Naive thymus-derived CD8-positive, alpha-beta T cell (primary cell): Measurements from ENCODE around the gene BSDC1. TPM values are rescaled to one million over a fixed set of nuclear protein-coding genes. Genes with fewer than 3 reads are reported as not detected.
"Not testable (repeated sequence)": the region's sequence is repeated elsewhere in the genome, so short reads cannot be mapped to it uniquely, and the experiment has no call there.

Source experiments
- ATAC-seq, 2 donors: fragments of 150-1000 bp; cut with Tn5 transposase in 1 of 2; sonication (Bioruptor Pico), chemical (Tn5 transposase) in 1 of 2; 1 replicate in 1 of 2; 2 replicates in 1 of 2; pipeline ENCODE4 v1.10.0; 2021; ENCODE audit warnings: mild to moderate bottlenecking in 2 of 2, moderate library complexity in 2 of 2
- POLR2A ChIA-PET: fragments of 350-600 bp; sonication (Branson Sonifier 250); formaldehyde crosslinking; loops from one replicate; lab custom pipeline; 2021; ENCODE audit warnings: antibody characterized with exemption; lab: Charles Lee
- DNase-seq, 10 donors: peaks; one replicate each; pipeline versions ENCODE4 v3.0.0 to v3.0.0-alpha.2; 2020 to 2022
- H3K27ac Mint-ChIP-seq, 10 donors: one replicate each; pipeline ENCODE4 v1.8.0; 2020 to 2022; ENCODE audit warnings: mild to moderate bottlenecking in 10 of 10, mixed read lengths in 10 of 10, moderate library complexity in 4 of 10, inconsistent platforms in 1 of 10
- H3K27me3 Mint-ChIP-seq, 5 donors: one replicate each; pipeline ENCODE4 v1.8.0; 2021 to 2022; ENCODE audit warnings: mixed read lengths in 5 of 5
- H3K36me3 Mint-ChIP-seq, 3 donors: one replicate each; pipeline ENCODE4 v1.8.0; 2020 to 2022; ENCODE audit warnings: mixed read lengths in 3 of 3, mild to moderate bottlenecking in 2 of 3, inconsistent platforms in 1 of 3
- H3K4me1 Mint-ChIP-seq, 4 donors: one replicate each; pipeline ENCODE4 v1.8.0; 2021 to 2022; ENCODE audit warnings: mixed read lengths in 4 of 4
- H3K4me3 Mint-ChIP-seq, 10 donors: one replicate each; pipeline ENCODE4 v1.8.0; 2020 to 2022; ENCODE audit warnings: mild to moderate bottlenecking in 10 of 10, mixed read lengths in 10 of 10, moderate library complexity in 6 of 10, inconsistent platforms in 1 of 10
- H3K9me3 Mint-ChIP-seq, 9 donors: one replicate each; pipeline ENCODE4 v1.8.0; 2020 to 2022; ENCODE audit warnings: mixed read lengths in 9 of 9, mild to moderate bottlenecking in 3 of 9, inconsistent platforms in 1 of 9, moderate library complexity in 1 of 9
- polyA plus RNA-seq, 3 donors: library from polyadenylated mRNA; unstranded; fragments of 300-500 nt; fragmentation: Illumina TruSeq; gene quantifications; one replicate each; pipeline ENCODE4 v1.2.3, GENCODE V29; 2021
- total RNA-seq, 8 experiments: library from RNA in 2 of 8; stranded (reverse) in 2 of 8; gene quantifications; one replicate each; pipeline ENCODE4 v1.2.3 and lab custom pipeline; 2021 to 2026

BSDC1 gene
- total and polyA plus RNA-seq, 5 experiments from 2014 or later = 29.5 to 113 (median 39.6) TPM

GRCh38 chr1:32365445-32365844 lies 28.8 kb downstream of the BSDC1 start:
- POLR2A ChIA-PET = interaction anchor here (1.2 to 1.9 kb wide), 3 partner anchors 14 to 29 kb away, joined by 3 to 9 read pairs (median 4); partner anchors contain the start of gene BSDC1
- peaks cover 0 to 35% (median 6%) of the 10 kb centered on the region in 3 donors for H3K36me3 Mint-ChIP-seq
- peaks cover 0 to 3% (median 0%) of the 10 kb centered on the region in 5 donors for H3K27me3 Mint-ChIP-seq
- DNase-seq (no peak), ATAC-seq (no peak)
- peak overlapping the region in 2 of 10 donors; percentile 19 to 62 for H3K27ac Mint-ChIP-seq
- H3K4me3 Mint-ChIP-seq = no peak overlapping the region
- no peaks in the 10 kb centered on the region for H3K9me3 Mint-ChIP-seq
- peaks cover 9 to 23% (median 13%) of the 10 kb centered on the region in 4 donors for H3K4me1 Mint-ChIP-seq

GRCh38 chr1:32364836-32365235 lies 29.4 kb downstream of the BSDC1 start:
- DNase-seq (no peak), ATAC-seq (no peak)
- Mint-ChIP-seq H3K4me3 (no peak overlapping the region), H3K9me3 (no peaks in the 10 kb centered on the region), H3K27me3 (peaks cover 0 to 3% (median 0%) of the 10 kb centered on the region in 5 donors), H3K36me3 (peaks cover 0 to 33% (median 6%) of the 10 kb centered on the region in 3 donors), H3K4me1 (peaks cover 10 to 29% (median 18%) of the 10 kb centered on the region in 4 donors), H3K27ac (no peak overlapping the region)
- POLR2A ChIA-PET = interaction anchor here (1.2 to 1.9 kb wide), 2 partner anchors 20 to 29 kb away, joined by 4 to 9 read pairs; partner anchors contain the start of gene BSDC1

GRCh38 chr1:32363713-32364112 lies 30.5 kb downstream of the BSDC1 start:
- peaks cover 0 to 3% (median 0%) of the 10 kb centered on the region in 5 donors for H3K27me3 Mint-ChIP-seq
- ATAC-seq = no peak
- H3K9me3 Mint-ChIP-seq = no peaks in the 10 kb centered on the region
- peaks cover 0 to 25% (median 2%) of the 10 kb centered on the region in 3 donors for H3K36me3 Mint-ChIP-seq
- peak overlapping the region in 1 of 10 donors; percentile 4 for H3K4me3 Mint-ChIP-seq
- H3K27ac Mint-ChIP-seq = peak overlapping the region in 2 of 10 donors; percentile 20 to 34
- POLR2A ChIA-PET = interaction anchor here (0.5 to 2.6 kb wide), 3 partner anchors 13 to 601 kb away, joined by 3 to 11 read pairs (median 3); partner anchors contain the start of gene MARCKSL1
- no peak for DNase-seq
- peaks cover 16 to 32% (median 24%) of the 10 kb centered on the region in 4 donors for H3K4me1 Mint-ChIP-seq

GRCh38 chr1:32362474-32363313 lies 31.5 kb downstream of the BSDC1 start, which contains the start of the genes FAM229A and TSSK3:
Gene FAM229A, minus strand, starts transcription at chr1:32362485. Its CDS starts 394 bp downstream, at chr1:32362091.
Gene TSSK3, plus strand, starts transcription at chr1:32362539. Its CDS starts 163 bp downstream, at chr1:32362702.
- POLR2A ChIA-PET = interaction anchor here (0.9 to 2.6 kb wide), 3 partner anchors 11 to 27 kb away, joined by 3 to 11 read pairs (median 6); partner anchors contain the start of gene MARCKSL1
- ATAC-seq = no peak
- no peak for DNase-seq
- Mint-ChIP-seq H3K27me3 (peaks cover 0 to 3% (median 0%) of the 10 kb centered on the region in 5 donors), H3K27ac (peak within 1 kb of the TSS in 8 of 10 donors; percentile 1 to 57 (median 32)), H3K4me3 (peak within 1 kb of the TSS; percentile 16 to 83 (median 62)), H3K36me3 (peaks cover 0 to 17% (median 2%) of the 10 kb centered on the region in 3 donors), H3K4me1 (peaks cover 16 to 37% (median 25%) of the 10 kb centered on the region in 4 donors), H3K9me3 (no peaks in the 10 kb centered on the region)

GRCh38 chr1:32361674-32362473 lies 32.4 kb downstream of the BSDC1 start:
- peak in 6 of 10 donors; percentile 18 to 32 (median 29) for DNase-seq
- peak; percentile 58 to 62 for ATAC-seq
- Mint-ChIP-seq H3K27me3 (peaks cover 0 to 3% (median 0%) of the 10 kb centered on the region in 5 donors), H3K4me1 (peaks cover 16 to 37% (median 25%) of the 10 kb centered on the region in 4 donors), H3K27ac (peak overlapping the region in 2 of 10 donors; percentile 18 to 50), H3K36me3 (peaks cover 0 to 13% (median 2%) of the 10 kb centered on the region in 3 donors), H3K4me3 (peak overlapping the region in 8 of 10 donors; percentile 15 to 83 (median 58)), H3K9me3 (no peaks in the 10 kb centered on the region)
- POLR2A ChIA-PET = interaction anchor here (0.5 to 3.3 kb wide), 6 partner anchors 10 to 112 kb away, joined by 3 to 16 read pairs (median 4); partner anchors contain the start of gene MARCKSL1

GRCh38 chr1:32361308-32361673 lies 33.0 kb downstream of the BSDC1 start:
- peak; percentile 3 to 7 for ATAC-seq
- peaks cover 16 to 37% (median 25%) of the 10 kb centered on the region in 4 donors for H3K4me1 Mint-ChIP-seq
- H3K27me3 Mint-ChIP-seq = peaks cover 0 to 3% (median 0%) of the 10 kb centered on the region in 5 donors
- peaks cover 0 to 10% (median 2%) of the 10 kb centered on the region in 3 donors for H3K36me3 Mint-ChIP-seq
- POLR2A ChIA-PET = interaction anchor here (0.7 to 3.3 kb wide), 5 partner anchors 9 to 112 kb away, joined by 3 to 16 read pairs (median 6); partner anchors contain the start of gene MARCKSL1
- H3K27ac Mint-ChIP-seq = peak overlapping the region in 1 of 10 donors; percentile 92
- no peak for DNase-seq
- peak overlapping the region in 5 of 10 donors; percentile 68 to 85 (median 79) for H3K4me3 Mint-ChIP-seq
- H3K9me3 Mint-ChIP-seq = no peaks in the 10 kb centered on the region

- H3K27me3 Mint-ChIP-seq = peaks cover 0 to 3% (median 0%) of the 10 kb centered on the region in 5 donors
- DNase-seq (no peak), ATAC-seq (no peak)
- H3K36me3 Mint-ChIP-seq = peaks cover 0 to 8% (median 2%) of the 10 kb centered on the region in 3 donors
- peaks cover 29 to 58% (median 34%) of the 10 kb centered on the region in 4 donors for H3K4me1 Mint-ChIP-seq
- H3K9me3 Mint-ChIP-seq = no peaks in the 10 kb centered on the region
- peak overlapping the region in 5 of 10 donors; percentile 12 to 72 (median 64) for H3K27ac Mint-ChIP-seq
- POLR2A ChIA-PET = interaction anchor here (0.6 to 3.3 kb wide), 5 partner anchors 17 to 109 kb away, joined by 3 to 16 read pairs (median 8); partner anchors contain the start of genes BSDC1 and MARCKSL1
- peak overlapping the region in 1 of 10 donors; percentile 42 for H3K4me3 Mint-ChIP-seq
Measured at GRCh38 chr1:32358435-32358834, 35.8 kb downstream of the BSDC1 start.

GRCh38 chr1:32357614-32358013 lies 36.6 kb downstream of the BSDC1 start:
- no peaks in the 10 kb centered on the region for H3K9me3 Mint-ChIP-seq
- peak overlapping the region in 1 of 10 donors; percentile 31 for H3K27ac Mint-ChIP-seq
- H3K4me3 Mint-ChIP-seq = no peak overlapping the region
- DNase-seq (no peak), ATAC-seq (no peak)
- peaks cover 0 to 3% (median 0%) of the 10 kb centered on the region in 5 donors for H3K27me3 Mint-ChIP-seq
- H3K36me3 Mint-ChIP-seq = peaks cover 0 to 8% (median 0%) of the 10 kb centered on the region in 3 donors
- H3K4me1 Mint-ChIP-seq = peaks cover 31 to 62% (median 37%) of the 10 kb centered on the region in 4 donors
- POLR2A ChIA-PET = interaction anchor here (0.6 to 1.3 kb wide), 3 partner anchors 13 to 260 kb away, joined by 3 read pairs; no protein-coding TSS in a partner anchor

- POLR2A ChIA-PET = no interaction called here
- Mint-ChIP-seq H3K27me3 (peaks cover 0 to 3% (median 0%) of the 10 kb centered on the region in 5 donors), H3K36me3 (peaks cover 0 to 8% (median 0%) of the 10 kb centered on the region in 3 donors), H3K27ac (peak overlapping the region in 1 of 10 donors; percentile 8), H3K4me3 (peak overlapping the region in 1 of 10 donors; percentile 48), H3K9me3 (no peaks in the 10 kb centered on the region), H3K4me1 (peaks cover 27 to 53% (median 37%) of the 10 kb centered on the region in 4 donors)
- ATAC-seq (no peak), DNase-seq (no peak)
Measured at GRCh38 chr1:32356478-32356877, 37.8 kb downstream of the BSDC1 start.

- Mint-ChIP-seq H3K27ac (peak overlapping the region in 1 of 10 donors; percentile 8), H3K4me1 (peaks cover 24 to 53% (median 38%) of the 10 kb centered on the region in 4 donors)
- not testable (repeated sequence) for DNase-seq, H3K27me3 Mint-ChIP-seq, H3K9me3 Mint-ChIP-seq, H3K4me3 Mint-ChIP-seq, H3K36me3 Mint-ChIP-seq, ATAC-seq
- POLR2A ChIA-PET = interaction anchor here (0.9 to 11.8 kb wide), 2 partner anchors 18 to 34 kb away, joined by 3 to 147 read pairs; partner anchors contain the start of gene MARCKSL1
Measured at GRCh38 chr1:32355778-32356177, 38.5 kb downstream of the BSDC1 start.
